Fibroblast of the aortic adventitia (primary cell): ENCODE data around the gene MED7. TPM values are rescaled to one million over a fixed set of nuclear protein-coding genes. Genes with fewer than 3 reads are reported as not detected.

Experiments
- DNase-seq: peaks from one replicate; pipeline ENCODE4 v3.0.0-alpha.2; 2010; ENCODE audit warnings: low read depth
- H3K4me3 ChIP-seq: 2 replicates; pipeline ENCODE4 v1.5.1; 2011; ENCODE audit warnings: low read depth, mild to moderate bottlenecking, control low read depth, low read length, moderate library complexity
- CTCF ChIP-seq: IDR thresholded peaks from 2 replicates; pipeline ENCODE4 v1.5.1; 2011; ENCODE audit warnings: mild to moderate bottlenecking, low read length, control low read depth, inconsistent platforms; ENCODE audit not compliant: insufficient read depth
- total RNA-seq: library from RNA; depleted of rRNA; stranded (reverse); fragments of >200 nt; gene quantifications from 2 replicates; pipeline ENCODE4 v1.2.3, GENCODE V29; 2012; ENCODE audit warnings: low replicate concordance

The MED7 gene
- total RNA-seq, 1 donor, result 15.4 TPM

GRCh38 chr5:157164521-157164920, 21.9 kb upstream of the MED7 start:
- H3K4me3 ChIP-seq, result no peak overlapping the region
- DNase-seq, result no peak
- TF ChIP-seq CTCF, result no peak

GRCh38 chr5:157162919-157163510, 20.4 kb upstream of the MED7 start:
- no peak overlapping the region for H3K4me3 ChIP-seq
- TF ChIP-seq CTCF, result no peak

GRCh38 chr5:157161996-157162395, 19.3 kb upstream of the MED7 start:
- no peak for TF ChIP-seq CTCF
- no peak overlapping the region for H3K4me3 ChIP-seq
- DNase-seq, result no peak

More at GRCh38 chr5:157162919-157163510, 20.4 kb upstream of the MED7 start:
- DNase-seq, result no peak

- no peak for DNase-seq
- no peak overlapping the region for H3K4me3 ChIP-seq
- no peak for TF ChIP-seq CTCF
These were observed 17.3 kb upstream of the MED7 start for GRCh38 chr5:157160001-157160400.

- no peak overlapping the region for H3K4me3 ChIP-seq
- DNase-seq, result no peak
- TF ChIP-seq CTCF, result no peak
These were observed 16.6 kb upstream of the MED7 start for GRCh38 chr5:157159209-157159751.

GRCh38 chr5:157157293-157157891, 14.7 kb upstream of the MED7 start:
- no peak for TF ChIP-seq CTCF
- DNase-seq, result no peak
- H3K4me3 ChIP-seq, result no peak overlapping the region
